ENCODE results near the gene TMEM53.
"Not testable (repeated sequence)": the region's sequence is repeated elsewhere in the genome, so short reads cannot be mapped to it uniquely, and the experiment has no call there.

TMEM53 gene

GRCh38 chr1:44672961-44673674, 1.2 kb downstream of the TMEM53 start:
- DNase-seq (ENCODE audit: low read depth in 2 of 2), result no peak

GRCh38 chr1:44672254-44672955, 1.9 kb downstream of the TMEM53 start:
- no peak for DNase-seq (ENCODE audit: low read depth in 2 of 2)

GRCh38 chr1:44670751-44671640, 3.3 kb downstream of the TMEM53 start:
- no peak for DNase-seq (ENCODE audit: low read depth in 2 of 2)

GRCh38 chr1:44666719-44667118, 7.6 kb downstream of the TMEM53 start:
- DNase-seq (ENCODE audit: low read depth in 2 of 2), result not testable (repeated sequence)

GRCh38 chr1:44664730-44665370, 9.4 kb downstream of the TMEM53 start:
- DNase-seq (ENCODE audit: low read depth in 2 of 2), result peak; percentile 19 to 27

GRCh38 chr1:44663417-44663816, 10.9 kb downstream of the TMEM53 start:
- no peak for DNase-seq (ENCODE audit: low read depth in 2 of 2)

GRCh38 chr1:44662683-44663030, 11.6 kb downstream of the TMEM53 start:
- no peak for DNase-seq (ENCODE audit: low read depth in 2 of 2)

- no peak for DNase-seq (ENCODE audit: low read depth in 2 of 2)
Observed at GRCh38 chr1:44661781-44662682, 12.2 kb downstream of the TMEM53 start.

GRCh38 chr1:44660176-44660575, 14.1 kb downstream of the TMEM53 start:
- DNase-seq (ENCODE audit: low read depth in 2 of 2), result no peak

GRCh38 chr1:44659566-44659965, 14.7 kb downstream of the TMEM53 start:
- no peak for DNase-seq (ENCODE audit: low read depth in 2 of 2)

GRCh38 chr1:44655609-44656008, 18.7 kb downstream of the TMEM53 start:
- no peak for DNase-seq (ENCODE audit: low read depth in 2 of 2)

- no peak for DNase-seq (ENCODE audit: low read depth in 2 of 2)
Observed at GRCh38 chr1:44654621-44655187, 19.6 kb downstream of the TMEM53 start.

GRCh38 chr1:44653107-44653964, 20.9 kb downstream of the TMEM53 start:
- no peak for DNase-seq (ENCODE audit: low read depth in 2 of 2)

GRCh38 chr1:44652445-44653106, 21.7 kb downstream of the TMEM53 start:
- DNase-seq (ENCODE audit: low read depth in 2 of 2), result peak; percentile 41 to 47

GRCh38 chr1:44651069-44651468, 23.2 kb downstream of the TMEM53 start:
- DNase-seq (ENCODE audit: low read depth in 2 of 2), result no peak

- DNase-seq (ENCODE audit: low read depth in 2 of 2), result no peak
Observed at GRCh38 chr1:44650159-44650831, 24.0 kb downstream of the TMEM53 start.

GRCh38 chr1:44649788-44650158, 24.5 kb downstream of the TMEM53 start:
- no peak for DNase-seq (ENCODE audit: low read depth in 2 of 2)

- DNase-seq (ENCODE audit: low read depth in 2 of 2), result no peak
Observed at GRCh38 chr1:44648529-44649250, 25.6 kb downstream of the TMEM53 start.

Data from stimulated activated CD8-positive, alpha-beta memory T cell treated with anti-CD3 and anti-CD28 coated beads, Interleukin-15, amount 100 ng/mL, for 48 hours (primary cell).